HEK293 (cell line): ENCODE data around the gene STK38.

Experiments used
- CTCF ChIP-seq: fragments of 450-650 bp; formaldehyde crosslinking; IDR thresholded peaks from 2 replicates; pipeline ENCODE4 v1.5.1; 2016; ENCODE audit warnings: missing biosample characterization, missing genetic modification characterization
- HOXA7 ChIP-seq: sonication (generic); formaldehyde crosslinking; IDR thresholded peaks from 2 replicates; pipeline ENCODE4 v1.8.1; 2022; ENCODE audit warnings: missing genetic modification reagents, borderline replicate concordance
- HOXD13 ChIP-seq: sonication (generic); formaldehyde crosslinking; IDR thresholded peaks from 2 replicates; pipeline ENCODE4 v1.8.0; 2022; ENCODE audit warnings: missing genetic modification reagents, borderline replicate concordance
- MEIS1 ChIP-seq: sonication (generic); formaldehyde crosslinking; IDR thresholded peaks from 2 replicates; pipeline ENCODE4 v1.8.1; 2022; ENCODE audit warnings: missing genetic modification reagents, mild to moderate bottlenecking, borderline replicate concordance
- MZF1 ChIP-seq: fragments of 450-650 bp; formaldehyde crosslinking; IDR thresholded peaks from 2 replicates; pipeline ENCODE4 v1.5.1; 2017; ENCODE audit warnings: missing biosample characterization, missing genetic modification characterization, borderline replicate concordance
- ZBTB6 ChIP-seq: fragments of 450-650 bp; formaldehyde crosslinking; IDR thresholded peaks from 2 replicates; pipeline ENCODE4 v1.5.1; 2017; ENCODE audit warnings: missing biosample characterization, missing genetic modification characterization
- ZFP41 ChIP-seq: fragments of 450-650 bp; formaldehyde crosslinking; IDR thresholded peaks from 2 replicates; pipeline ENCODE4 v1.5.1; 2016; ENCODE audit warnings: missing biosample characterization, missing genetic modification characterization, borderline replicate concordance
- ZFP69B ChIP-seq: fragments of 450-650 bp; formaldehyde crosslinking; IDR thresholded peaks from 2 replicates; pipeline ENCODE4 v1.5.1; 2016; ENCODE audit warnings: missing biosample characterization, missing genetic modification characterization
- ZNF398 ChIP-seq: fragments of 450-650 bp; formaldehyde crosslinking; IDR thresholded peaks from 2 replicates; pipeline ENCODE4 v1.5.1; 2017; ENCODE audit warnings: missing biosample characterization, missing genetic modification characterization
- ZNF416 ChIP-seq: fragments of 450-650 bp; formaldehyde crosslinking; IDR thresholded peaks from 2 replicates; pipeline ENCODE4 v1.5.1; 2016; ENCODE audit warnings: missing biosample characterization, missing genetic modification characterization
- ZNF777 ChIP-seq: fragments of 450-650 bp; formaldehyde crosslinking; IDR thresholded peaks from 2 replicates; pipeline ENCODE4 v1.5.1; 2017; ENCODE audit warnings: missing biosample characterization, missing genetic modification characterization, borderline replicate concordance
- ZSCAN30 ChIP-seq: fragments of 450-650 bp; IDR thresholded peaks from 2 replicates; pipeline ENCODE4 v1.5.1; 2018; ENCODE audit warnings: missing biosample characterization, mild to moderate bottlenecking, missing genetic modification characterization, moderate library complexity
- TF ChIP-seq, protein P1 (sequence below): fragments of 450-650 bp; formaldehyde crosslinking; IDR thresholded peaks from 2 replicates; pipeline ENCODE4 v1.5.1; 2017; ENCODE audit warnings: missing biosample characterization, missing genetic modification characterization
- TF ChIP-seq, protein P2 (sequence below): fragments of 450-650 bp; formaldehyde crosslinking; conservative IDR thresholded peaks from 2 replicates; pipeline ENCODE4 v1.5.1; 2016; ENCODE audit warnings: low read depth, missing biosample characterization, missing genetic modification characterization

DNA sequence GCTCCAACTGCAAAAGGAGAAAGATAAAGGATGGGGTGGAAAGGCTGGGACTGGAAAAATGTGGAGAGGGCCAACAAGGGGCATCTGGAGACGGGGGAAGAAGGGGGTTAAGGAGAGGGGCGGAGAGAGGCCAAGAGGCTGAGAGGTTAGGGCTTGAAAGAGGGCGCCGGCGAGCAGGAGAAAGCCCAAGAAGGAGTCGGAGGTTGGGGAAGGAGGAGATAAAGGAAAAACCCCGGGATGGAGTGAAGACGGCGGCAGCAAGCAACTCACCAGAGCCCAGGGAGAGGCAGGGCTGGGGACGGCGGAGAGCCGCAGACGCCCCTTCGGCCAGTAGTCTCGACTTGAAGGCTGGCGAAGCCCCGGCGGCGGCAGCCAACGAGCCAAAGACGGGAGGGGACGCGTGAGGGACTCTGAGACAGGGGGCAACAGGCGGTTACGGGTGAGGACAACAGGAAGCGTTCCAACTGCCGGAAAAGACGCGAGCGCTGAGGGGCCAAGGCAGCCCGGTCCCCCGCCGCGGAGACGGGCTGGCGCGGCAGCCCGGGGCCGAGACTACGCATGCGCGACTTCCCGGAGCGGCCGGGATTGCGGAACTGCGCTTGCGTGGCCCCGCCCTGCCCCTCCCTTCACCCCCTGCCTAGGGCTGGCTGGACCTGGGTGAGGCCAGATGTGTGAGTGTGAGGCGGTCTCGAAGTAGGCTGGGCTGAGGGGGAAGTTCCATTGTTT, at the start of gene STK38:
- TF ChIP-seq HOXA7 (CRISPR knock-in tag) (no peak), CTCF (tag by site-specific recombination) (peak; percentile 76), ZNF777 (no peak), ZNF416 (tag by site-specific recombination) (no peak), ZFP41 (tag by site-specific recombination) (no peak), ZSCAN30 (no peak), MZF1 (peak; percentile 56; the same call in 1 of the 2 replicates), HOXD13 (CRISPR knock-in tag) (0 out of 2 replicates have a peak, but pooled peaks have one; percentile 17), ZNF398 (tag by site-specific recombination) (peak; percentile 81), ZFP69B (no peak; the same call in 1 of the 2 replicates), ZBTB6 (tag by site-specific recombination) (no peak), MEIS1 (CRISPR knock-in tag) (no peak)
- TF ChIP-seq, protein P1, sequence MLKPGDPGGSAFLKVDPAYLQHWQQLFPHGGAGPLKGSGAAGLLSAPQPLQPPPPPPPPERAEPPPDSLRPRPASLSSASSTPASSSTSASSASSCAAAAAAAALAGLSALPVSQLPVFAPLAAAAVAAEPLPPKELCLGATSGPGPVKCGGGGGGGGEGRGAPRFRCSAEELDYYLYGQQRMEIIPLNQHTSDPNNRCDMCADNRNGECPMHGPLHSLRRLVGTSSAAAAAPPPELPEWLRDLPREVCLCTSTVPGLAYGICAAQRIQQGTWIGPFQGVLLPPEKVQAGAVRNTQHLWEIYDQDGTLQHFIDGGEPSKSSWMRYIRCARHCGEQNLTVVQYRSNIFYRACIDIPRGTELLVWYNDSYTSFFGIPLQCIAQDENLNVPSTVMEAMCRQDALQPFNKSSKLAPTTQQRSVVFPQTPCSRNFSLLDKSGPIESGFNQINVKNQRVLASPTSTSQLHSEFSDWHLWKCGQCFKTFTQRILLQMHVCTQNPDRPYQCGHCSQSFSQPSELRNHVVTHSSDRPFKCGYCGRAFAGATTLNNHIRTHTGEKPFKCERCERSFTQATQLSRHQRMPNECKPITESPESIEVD (tag by site-specific recombination), result no peak
- TF ChIP-seq, protein P2, sequence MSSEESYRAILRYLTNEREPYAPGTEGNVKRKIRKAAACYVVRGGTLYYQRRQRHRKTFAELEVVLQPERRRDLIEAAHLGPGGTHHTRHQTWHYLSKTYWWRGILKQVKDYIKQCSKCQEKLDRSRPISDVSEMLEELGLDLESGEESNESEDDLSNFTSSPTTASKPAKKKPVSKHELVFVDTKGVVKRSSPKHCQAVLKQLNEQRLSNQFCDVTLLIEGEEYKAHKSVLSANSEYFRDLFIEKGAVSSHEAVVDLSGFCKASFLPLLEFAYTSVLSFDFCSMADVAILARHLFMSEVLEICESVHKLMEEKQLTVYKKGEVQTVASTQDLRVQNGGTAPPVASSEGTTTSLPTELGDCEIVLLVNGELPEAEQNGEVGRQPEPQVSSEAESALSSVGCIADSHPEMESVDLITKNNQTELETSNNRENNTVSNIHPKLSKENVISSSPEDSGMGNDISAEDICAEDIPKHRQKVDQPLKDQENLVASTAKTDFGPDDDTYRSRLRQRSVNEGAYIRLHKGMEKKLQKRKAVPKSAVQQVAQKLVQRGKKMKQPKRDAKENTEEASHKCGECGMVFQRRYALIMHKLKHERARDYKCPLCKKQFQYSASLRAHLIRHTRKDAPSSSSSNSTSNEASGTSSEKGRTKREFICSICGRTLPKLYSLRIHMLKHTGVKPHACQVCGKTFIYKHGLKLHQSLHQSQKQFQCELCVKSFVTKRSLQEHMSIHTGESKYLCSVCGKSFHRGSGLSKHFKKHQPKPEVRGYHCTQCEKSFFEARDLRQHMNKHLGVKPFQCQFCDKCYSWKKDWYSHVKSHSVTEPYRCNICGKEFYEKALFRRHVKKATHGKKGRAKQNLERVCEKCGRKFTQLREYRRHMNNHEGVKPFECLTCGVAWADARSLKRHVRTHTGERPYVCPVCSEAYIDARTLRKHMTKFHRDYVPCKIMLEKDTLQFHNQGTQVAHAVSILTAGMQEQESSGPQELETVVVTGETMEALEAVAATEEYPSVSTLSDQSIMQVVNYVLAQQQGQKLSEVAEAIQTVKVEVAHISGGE (tag by site-specific recombination), result peak; percentile 86
